Prostate gland (tissue), 2 donors: Measurements from ENCODE around the gene BEST3. TPM values are rescaled to one million over a fixed set of nuclear protein-coding genes. Genes with fewer than 3 reads are reported as not detected.

Experiments used
- DNase-seq: peaks from one replicate; pipeline ENCODE4 v3.0.0-alpha.2; 2019; ENCODE audit warnings: low spot score
- H3K27ac ChIP-seq, 2 donors: fragments of 200-600 bp; sonication (generic); 2 replicates each; pipeline ENCODE4 v1.5.1; 2017 to 2019
- H3K27me3 ChIP-seq: fragments of 200-600 bp; sonication (generic); replicated peaks from 2 replicates; pipeline ENCODE4 v1.5.1; 2019; ENCODE audit not compliant: insufficient read depth
- H3K36me3 ChIP-seq, 2 donors: fragments of 200-600 bp; sonication (generic); 1 replicate in 1 of 2; 2 replicates in 1 of 2; pipeline versions ENCODE4 v1.5.1 to v1.8.1; 2017 to 2019
- H3K4me1 ChIP-seq: fragments of 200-600 bp; sonication (generic); replicated peaks from 2 replicates; pipeline ENCODE4 v1.5.1; 2019
- H3K4me3 ChIP-seq, 2 donors: fragments of 200-600 bp; sonication (generic); 2 replicates each; pipeline ENCODE4 v1.5.1; 2017 to 2019
- H3K9me3 ChIP-seq: fragments of 200-600 bp; sonication (generic); 2 replicates; pipeline ENCODE4 v1.5.1; 2017
- CTCF ChIP-seq, 4 experiments: fragments of 200-600 bp in 2 of 4; fragments of 450-650 bp in 2 of 4; sonication (generic) in 2 of 4; IDR thresholded peaks; 1 replicate in 3 of 4; 2 replicates in 1 of 4; pipeline ENCODE4 v1.5.1; 2016 to 2019; ENCODE audit warnings: antibody characterized with exemption in 4 of 4, mild to moderate bottlenecking in 2 of 4, moderate library complexity in 2 of 4
- POLR2A ChIP-seq: fragments of 450-650 bp; IDR thresholded peaks from one replicate; pipeline ENCODE4 v1.6.1; 2016; ENCODE audit warnings: antibody characterized with exemption, mild to moderate bottlenecking
- POLR2AphosphoS5 ChIP-seq: sonication (generic); formaldehyde crosslinking; IDR thresholded peaks from one replicate; pipeline ENCODE4 v1.6.1; 2017; ENCODE audit warnings: antibody characterized with exemption
- WGBS: methylation state at CpG from one replicate; pipeline ENCODE4 v1.1.5; 2018; 5-methylcytosine and 5-hydroxymethylcytosine counted together
- intact Hi-C: fragments of 100-400 bp; cut with DNase I; formaldehyde crosslinking; loops from one replicate; pipeline ENCODE4 v1.14.2; 2022
- total RNA-seq, 2 donors: library from RNA; depleted of rRNA; stranded (reverse); fragments of >200 nt; gene quantifications; one replicate each; pipeline ENCODE4 v1.1.0, GENCODE V29; 2016

Gene BEST3
- total RNA-seq, 2 donors from 2014 or later, result 0.85 to 2.1 TPM

DNA sequence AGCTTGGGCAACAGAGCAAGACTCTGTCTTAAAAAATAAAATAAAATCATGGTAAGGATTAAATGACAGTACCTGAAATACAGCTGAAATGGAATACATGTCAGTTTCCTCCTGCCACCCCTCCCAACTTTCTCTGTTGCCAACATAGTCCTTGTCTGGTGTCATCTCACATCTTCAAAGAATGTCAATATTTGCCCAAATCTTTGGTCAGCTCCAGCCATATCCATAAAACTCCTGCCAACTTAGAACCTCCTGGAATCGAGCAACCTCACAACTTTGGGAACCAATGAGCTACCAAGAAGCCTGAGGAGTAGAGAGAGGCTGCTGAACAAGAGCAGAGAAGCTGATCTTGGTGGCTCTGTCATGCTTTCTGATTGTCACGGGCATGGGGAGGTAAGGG lies 77.6 kb downstream of the BEST3 start:
- 65% methylated on average over 2 of the region's 2 CpGs for WGBS
- TF ChIP-seq POLR2A, result no peak
- no peak for TF ChIP-seq CTCF (IDR thresholded peaks at IDR 0.05)
- TF ChIP-seq POLR2AphosphoS5, result no peak

GRCh38 chr12:69620921-69621320 lies 78.2 kb downstream of the BEST3 start:
- intact Hi-C loops, result no loop called here
- TF ChIP-seq POLR2AphosphoS5, result no peak
- TF ChIP-seq POLR2A, result no peak
- TF ChIP-seq CTCF (IDR thresholded peaks at IDR 0.05), result no peak
- Histone ChIP-seq H3K4me1 (no peaks in the 10 kb centered on the region), H3K36me3 (no peaks in the 10 kb centered on the region), H3K27me3 (no peaks in the 10 kb centered on the region), H3K27ac (no peak overlapping the region), H3K4me3 (no peak overlapping the region), H3K9me3 (no peaks in the 10 kb centered on the region)
- 86% methylated on average over 2 of the region's 2 CpGs for WGBS
- no peak for DNase-seq

More for the DNA sequence above, 77.6 kb downstream of the BEST3 start:
- Histone ChIP-seq H3K36me3 (no peaks in the 10 kb centered on the region), H3K27me3 (no peaks in the 10 kb centered on the region), H3K4me1 (no peaks in the 10 kb centered on the region), H3K9me3 (no peaks in the 10 kb centered on the region), H3K27ac (no peak overlapping the region), H3K4me3 (no peak overlapping the region)
- no peak for DNase-seq
- intact Hi-C loops, result no loop called here

GRCh38 chr12:69620077-69620476 lies 79.0 kb downstream of the BEST3 start:
- H3K4me1 ChIP-seq, result no peaks in the 10 kb centered on the region
- no peak overlapping the region for H3K4me3 ChIP-seq
- H3K27ac ChIP-seq, result no peak overlapping the region
- no peak for DNase-seq
- TF ChIP-seq POLR2AphosphoS5, result no peak
- no peaks in the 10 kb centered on the region for H3K36me3 ChIP-seq
- no peaks in the 10 kb centered on the region for H3K27me3 ChIP-seq
- H3K9me3 ChIP-seq, result no peaks in the 10 kb centered on the region
- WGBS, result 82% methylated on average over 4 of the region's 4 CpGs
- intact Hi-C loops, result no loop called here

- TF ChIP-seq POLR2AphosphoS5, result no peak
- TF ChIP-seq CTCF (IDR thresholded peaks at IDR 0.05), result no peak
- TF ChIP-seq POLR2A, result no peak
- Histone ChIP-seq H3K27me3 (no peaks in the 10 kb centered on the region), H3K27ac (no peak overlapping the region), H3K4me1 (no peaks in the 10 kb centered on the region), H3K4me3 (no peak overlapping the region), H3K36me3 (no peaks in the 10 kb centered on the region), H3K9me3 (no peaks in the 10 kb centered on the region)
- intact Hi-C loops, result no loop called here
- 64% methylated on average over 6 of the region's 6 CpGs for WGBS
- no peak for DNase-seq
These were observed 80.1 kb downstream of the BEST3 start for GRCh38 chr12:69619050-69619449.

- H3K9me3 ChIP-seq, result no peaks in the 10 kb centered on the region
- H3K36me3 ChIP-seq, result no peaks in the 10 kb centered on the region
- intact Hi-C loops, result no loop called here
- no peak for DNase-seq
- 75% methylated on average over 14 of the region's 14 CpGs for WGBS
- H3K27me3 ChIP-seq, result no peaks in the 10 kb centered on the region
- no peaks in the 10 kb centered on the region for H3K4me1 ChIP-seq
- no peak overlapping the region for H3K4me3 ChIP-seq
- no peak overlapping the region for H3K27ac ChIP-seq
- TF ChIP-seq POLR2AphosphoS5, result no peak
- no peak for TF ChIP-seq CTCF (IDR thresholded peaks at IDR 0.05)
- no peak for TF ChIP-seq POLR2A
These were observed 83.1 kb downstream of the BEST3 start for GRCh38 chr12:69616025-69616424.

GRCh38 chr12:69613351-69613750 lies 85.8 kb downstream of the BEST3 start:
- H3K36me3 ChIP-seq, result no peaks in the 10 kb centered on the region
- DNase-seq, result no peak
- no peak overlapping the region for H3K4me3 ChIP-seq
- TF ChIP-seq POLR2AphosphoS5 (no peak), POLR2A (no peak), CTCF (IDR thresholded peaks at IDR 0.05) (no peak)
- no peaks in the 10 kb centered on the region for H3K27me3 ChIP-seq
- H3K9me3 ChIP-seq, result no peaks in the 10 kb centered on the region
- intact Hi-C loops, result no loop called here
- no peak overlapping the region for H3K27ac ChIP-seq
- no peaks in the 10 kb centered on the region for H3K4me1 ChIP-seq
